PC-3 (cell line): ENCODE results near the gene CREBZF.
"Not testable (repeated sequence)": the region's sequence is repeated elsewhere in the genome, so short reads cannot be mapped to it uniquely, and the experiment has no call there.

Experiments used
- CTCF ChIP-seq: fragments of 300-600 bp; sonication (generic); conservative IDR thresholded peaks from 2 replicates; pipeline ENCODE4 v1.5.1; 2017; ENCODE audit warnings: antibody characterized with exemption, low read depth, mild to moderate bottlenecking, low read length
- EZH2phosphoT487 ChIP-seq: fragments of 300-600 bp; sonication (generic); IDR thresholded peaks from 2 replicates; pipeline ENCODE4 v1.6.1; 2018; ENCODE audit warnings: mild to moderate bottlenecking, antibody characterized with exemption, low read length, borderline replicate concordance

DNA sequence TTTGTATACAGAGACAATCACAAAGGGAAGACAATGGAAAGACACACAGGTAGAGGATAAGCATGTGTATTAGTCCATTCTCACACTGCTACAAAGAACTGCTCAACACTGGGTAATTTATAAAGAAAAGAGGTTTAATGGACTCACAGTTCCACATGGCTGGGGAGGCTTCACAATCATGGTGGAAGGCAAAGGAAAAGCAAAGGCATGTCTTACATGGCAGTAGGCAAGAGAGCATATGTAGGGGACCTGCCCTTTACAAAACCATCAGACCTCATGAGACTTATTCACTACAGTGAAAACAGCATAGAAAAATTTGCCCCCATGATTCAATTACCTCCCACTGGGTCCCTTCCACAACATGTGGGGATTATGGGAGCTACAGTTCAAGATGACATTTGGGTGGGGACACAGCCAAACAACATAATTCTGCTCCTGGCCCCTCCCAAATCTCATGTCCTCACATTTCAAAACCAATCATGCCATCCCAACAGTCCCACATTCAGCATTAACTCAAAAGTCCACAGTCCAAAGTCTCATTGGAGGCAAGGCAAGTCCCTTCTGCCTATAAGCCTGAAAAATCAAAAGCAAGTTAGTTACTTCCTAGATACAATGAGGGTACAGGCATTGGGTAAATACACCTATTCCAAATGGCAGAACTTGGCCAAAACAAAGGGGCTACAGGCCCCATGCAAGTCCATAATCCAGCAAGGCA lies 6.2 kb upstream of the CREBZF start:
- TF ChIP-seq CTCF, EZH2phosphoT487: not testable (repeated sequence)
